Thoracic aorta (tissue), 2 donors: ENCODE data around the gene THAP7. TPM values are rescaled to one million over a fixed set of nuclear protein-coding genes. Genes with fewer than 3 reads are reported as not detected.
"Not testable (repeated sequence)": the region's sequence is repeated elsewhere in the genome, so short reads cannot be mapped to it uniquely, and the experiment has no call there.

Experiments used
- ATAC-seq: fragments of 150-250 bp; one replicate; pipeline ENCODE4 v1.8.0; 2017; ENCODE audit warnings: low read depth; ENCODE audit not compliant: insufficient number of reproducible peaks, low FRiP score
- DNase-seq: peaks from one replicate; pipeline ENCODE4 v3.0.0-alpha.2; 2020; ENCODE audit warnings: low spot score
- H3K27ac ChIP-seq, 2 donors: fragments of 200-600 bp; sonication (generic); 1 replicate in 1 of 2; 2 replicates in 1 of 2; pipeline ENCODE4 v1.5.1; 2016; ENCODE audit warnings: mild to moderate bottlenecking in 2 of 2, moderate library complexity in 2 of 2
- H3K27me3 ChIP-seq: fragments of 200-600 bp; sonication (generic); replicated peaks from 2 replicates; pipeline ENCODE4 v1.6.0; 2016; ENCODE audit warnings: mild to moderate bottlenecking; ENCODE audit not compliant: insufficient read depth
- H3K36me3 ChIP-seq: fragments of 200-600 bp; sonication (generic); one replicate; pipeline ENCODE4 v1.5.1; 2016
- H3K4me1 ChIP-seq, 2 donors: fragments of 200-600 bp; sonication (generic); 1 replicate in 1 of 2; 2 replicates in 1 of 2; pipeline versions ENCODE4 v1.5.1 to v1.6.0; 2016; ENCODE audit warnings: low read depth in 2 of 2, mild to moderate bottlenecking in 1 of 2; ENCODE audit not compliant: control insufficient read depth in 1 of 2
- H3K4me3 ChIP-seq: fragments of 200-600 bp; sonication (generic); 2 replicates; pipeline ENCODE4 v1.5.1; 2016; ENCODE audit warnings: mild to moderate bottlenecking
- H3K9me3 ChIP-seq: fragments of 200-600 bp; sonication (generic); 2 replicates; pipeline ENCODE4 v1.5.1; 2016
- CTCF ChIP-seq: fragments of 200-600 bp; sonication (generic); IDR thresholded peaks from one replicate; pipeline ENCODE4 v1.5.1; 2019; ENCODE audit warnings: antibody characterized with exemption
- total RNA-seq, 2 donors: library from RNA; depleted of rRNA; stranded (reverse); fragments of >200 nt; gene quantifications; one replicate each; pipeline versions ENCODE4 v1.1.0 to v1.2.3, GENCODE V29; 2016

Gene THAP7
- 10 to 100 TPM; 38.3 to 60.0 TPM for total RNA-seq

GRCh38 chr22:21001601-21002325, at the start of gene THAP7:
Gene THAP7 (minus strand): TSS chr22:21002118. CDS start chr22:21001911, 207 bp downstream.
- ATAC-seq (peak; percentile 99), DNase-seq (peak; percentile 93)
- Histone ChIP-seq H3K27me3 (no peaks in the 10 kb centered on the region), H3K36me3 (peaks cover 18% of the 10 kb centered on the region), H3K27ac (peak within 1 kb of the TSS; percentile 94 to 97), H3K9me3 (no peaks in the 10 kb centered on the region), H3K4me1 (peaks cover 22 to 35% of the 10 kb centered on the region in 2 donors), H3K4me3 (peak within 1 kb of the TSS; percentile 90)
- TF ChIP-seq CTCF = no peak

GRCh38 chr22:21051145-21051830, 49.4 kb upstream of the THAP7 start:
- Histone ChIP-seq H3K27ac (no peak overlapping the region), H3K9me3 (no peaks in the 10 kb centered on the region), H3K27me3 (no peaks in the 10 kb centered on the region), H3K36me3 (no peaks in the 10 kb centered on the region), H3K4me1 (no peaks in the 10 kb centered on the region), H3K4me3 (no peak overlapping the region)
- ATAC-seq = no peak
- DNase-seq = no peak
- TF ChIP-seq CTCF = no peak

GRCh38 chr22:21048965-21049364, 47.0 kb upstream of the THAP7 start:
- H3K36me3 ChIP-seq, H3K27ac ChIP-seq, H3K4me3 ChIP-seq, H3K27me3 ChIP-seq, DNase-seq, ATAC-seq, H3K9me3 ChIP-seq: not testable (repeated sequence)
- peaks cover 11 to 14% of the 10 kb centered on the region in 2 donors for H3K4me1 ChIP-seq

GRCh38 chr22:21048448-21048847, 46.5 kb upstream of the THAP7 start:
- not testable (repeated sequence) for H3K27ac ChIP-seq, H3K27me3 ChIP-seq, ATAC-seq, H3K36me3 ChIP-seq, DNase-seq, H3K9me3 ChIP-seq, H3K4me3 ChIP-seq
- peaks cover 11 to 14% of the 10 kb centered on the region in 2 donors for H3K4me1 ChIP-seq

GRCh38 chr22:21047730-21048129, 45.8 kb upstream of the THAP7 start:
- Histone ChIP-seq H3K27ac (no peak overlapping the region), H3K9me3 (no peaks in the 10 kb centered on the region), H3K27me3 (no peaks in the 10 kb centered on the region), H3K4me1 (peaks cover 11 to 14% of the 10 kb centered on the region in 2 donors), H3K36me3 (no peaks in the 10 kb centered on the region), H3K4me3 (no peak overlapping the region)
- no peak for ATAC-seq
- TF ChIP-seq CTCF = no peak
- no peak for DNase-seq

- peaks cover 11 to 14% of the 10 kb centered on the region in 2 donors for H3K4me1 ChIP-seq
- no peaks in the 10 kb centered on the region for H3K27me3 ChIP-seq
- no peak for DNase-seq
- no peak overlapping the region for H3K4me3 ChIP-seq
- TF ChIP-seq CTCF = no peak
- ATAC-seq = no peak
- H3K36me3 ChIP-seq = no peaks in the 10 kb centered on the region
- H3K27ac ChIP-seq = no peak overlapping the region
- H3K9me3 ChIP-seq = no peaks in the 10 kb centered on the region
Observed at GRCh38 chr22:21047035-21047661, 45.2 kb upstream of the THAP7 start.
